GM12872 (cell line): ENCODE results near the gene EEF2.

Experiments used
- CTCF ChIP-seq: IDR thresholded peaks from 3 replicates; pipeline ENCODE4 v1.5.1; 2011; ENCODE audit warnings: low read depth, mild to moderate bottlenecking, low read length, moderate library complexity; ENCODE audit not compliant: insufficient read depth

EEF2 gene

GRCh38 chr19:4018775-4019504 lies 33.7 kb upstream of the EEF2 start:
- no peak for TF ChIP-seq CTCF

GRCh38 chr19:4018140-4018613 lies 32.9 kb upstream of the EEF2 start:
- no peak for TF ChIP-seq CTCF

GRCh38 chr19:4016903-4017638 lies 31.8 kb upstream of the EEF2 start:
- TF ChIP-seq CTCF: no peak

- no peak for TF ChIP-seq CTCF
Measured at GRCh38 chr19:4016486-4016885, 31.2 kb upstream of the EEF2 start.

- no peak for TF ChIP-seq CTCF
Measured at GRCh38 chr19:4015705-4016402, 30.6 kb upstream of the EEF2 start.

GRCh38 chr19:4014541-4015491 lies 29.6 kb upstream of the EEF2 start:
- TF ChIP-seq CTCF: no peak
